ENCODE measurements around the gene FRMPD1. TPM values are rescaled to one million over a fixed set of nuclear protein-coding genes. Genes with fewer than 3 reads are reported as not detected.

Gene FRMPD1
- total and polyA plus RNA-seq, 10 of the 15 experiments (the other 5 are each of a cell fraction or from before 2014, with no cell fraction given) = 0.01 to 0.08 (median 0.05) TPM; not detected in 6

DNA sequence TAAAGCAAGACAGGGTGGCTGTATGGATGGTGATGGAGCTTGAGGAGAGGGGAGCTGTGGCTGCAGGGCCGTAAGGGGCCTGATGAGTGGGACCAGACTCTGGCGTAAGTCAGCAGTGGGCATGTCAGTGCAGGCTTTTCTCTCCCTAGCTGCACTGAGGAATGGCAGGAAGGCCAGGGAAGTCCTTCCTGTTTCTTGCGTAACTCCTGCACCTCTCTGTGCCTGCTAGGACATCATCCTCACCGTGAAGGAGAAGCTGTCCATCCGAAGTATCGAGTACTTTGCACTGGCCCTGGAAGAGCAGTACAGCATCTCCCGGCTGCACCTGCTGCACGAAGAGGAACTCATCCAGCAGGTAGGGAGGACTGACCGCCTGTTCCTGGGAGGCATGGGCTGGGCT, 78.7 kb downstream of the FRMPD1 start (continued):
- TF ChIP-seq SMAD1 (IDR thresholded peaks at IDR 0.05; ENCODE audit: low read depth, partially characterized antibody) (no peak), SRF (IDR thresholded peaks at IDR 0.05; ENCODE audit: low read depth in 2 of 2, low read length in 2 of 2) (no peak), NFIC (IDR thresholded peaks at IDR 0.05; ENCODE audit: low read depth, low read length) (no peak), POLR2AphosphoS2 (IDR thresholded peaks at IDR 0.05; ENCODE audit: low read depth, low read length) (no peak), RB1 (IDR thresholded peaks at IDR 0.05; ENCODE audit: borderline replicate concordance) (no peak), BACH1 (IDR thresholded peaks at IDR 0.05; ENCODE audit: borderline replicate concordance) (no peak)

DNA sequence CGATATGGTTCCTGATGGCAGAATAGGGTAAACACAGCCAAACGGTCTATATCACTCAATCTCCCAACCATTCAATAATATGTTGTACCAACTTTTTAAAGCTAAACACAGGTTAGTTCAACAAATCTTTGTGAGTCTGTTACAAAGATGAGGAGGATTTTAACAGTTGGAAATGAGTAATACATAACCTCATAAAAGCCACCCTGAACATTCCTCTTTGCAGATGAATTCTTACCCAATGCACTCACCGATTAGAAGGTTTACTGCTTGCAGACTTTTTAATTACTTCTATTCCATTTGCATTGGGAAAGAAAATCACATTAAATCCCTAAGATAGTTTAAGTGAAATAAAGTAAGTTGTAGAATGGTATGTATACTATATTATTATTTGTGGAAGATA, 79.5 kb downstream of the FRMPD1 start:
- ChIA-PET POLR2A (interaction anchor here (0.6 kb wide), 1 partner anchor 9 kb away, joined by 3 read pairs; no protein-coding TSS in a partner anchor), CTCF (no interaction called here), RAD21 (ENCODE audit: unreplicated experiment) (interaction anchor here (1.2 kb wide), 1 partner anchor 20 kb away, joined by 3 read pairs; no protein-coding TSS in a partner anchor), SMC1A (ENCODE audit: uncharacterized antibody, unreplicated experiment) (no interaction called here)
- no peaks in the 10 kb centered on the region for H3K9me3 ChIP-seq (replicated peaks; ENCODE audit: control insufficient read depth, insufficient read depth, low read length)
- H4K20me1 ChIP-seq (ENCODE audit: control insufficient read depth, insufficient read depth) = no peaks in the 10 kb centered on the region
- in situ Hi-C loops (cut with MboI) (no loop called here), intact Hi-C loops (cut with micrococcal nuclease; ENCODE audit: unreplicated experiment) (no loop called here)
- H3K36me3 ChIP-seq (ENCODE audit: control insufficient read depth in 2 of 2, insufficient read depth in 2 of 2, low read length in 1 of 2) = no peaks in the 10 kb centered on the region
- no peaks in the 10 kb centered on the region for H3K27me3 ChIP-seq (replicated peaks in 1 of 2; ENCODE audit: control insufficient read depth in 2 of 2, insufficient read depth in 2 of 2, low read length in 1 of 2)
- H3K27ac ChIP-seq (ENCODE audit: control insufficient read depth, insufficient read depth) = no peak overlapping the region
- no peaks in the 10 kb centered on the region for H3K4me1 ChIP-seq (ENCODE audit: control insufficient read depth, insufficient read depth, low read length)
- no peak overlapping the region for H2AFZ ChIP-seq (ENCODE audit: control insufficient read depth, low read depth, low read length)
- BruUV-seq (replicated peaks) = no TSS peak
- ATAC-seq (no peak), DNase-seq (ENCODE audit: low read depth, low spot score) (no peak), FAIRE-seq (no peak)
- H3K4me3 ChIP-seq = no peak overlapping the region
- H3K79me2 ChIP-seq (ENCODE audit: control insufficient read depth, insufficient read depth, low read length) = no peaks in the 10 kb centered on the region
- no peak overlapping the region for H3K4me2 ChIP-seq (ENCODE audit: control insufficient read depth, insufficient read depth)
- 28% methylated on average over 3 of the region's 3 CpGs for WGBS (ENCODE audit: insufficient coverage, insufficient replicate concordance, low lambda C conversion rate, missing lambda C conversion rate)
- no peak for TF ChIP-seq BHLHE40 (IDR thresholded peaks at IDR 0.05; ENCODE audit: borderline replicate concordance in 1 of 2, low read depth in 2 of 2, low read length in 1 of 2)
- TF ChIP-seq, protein P1, sequence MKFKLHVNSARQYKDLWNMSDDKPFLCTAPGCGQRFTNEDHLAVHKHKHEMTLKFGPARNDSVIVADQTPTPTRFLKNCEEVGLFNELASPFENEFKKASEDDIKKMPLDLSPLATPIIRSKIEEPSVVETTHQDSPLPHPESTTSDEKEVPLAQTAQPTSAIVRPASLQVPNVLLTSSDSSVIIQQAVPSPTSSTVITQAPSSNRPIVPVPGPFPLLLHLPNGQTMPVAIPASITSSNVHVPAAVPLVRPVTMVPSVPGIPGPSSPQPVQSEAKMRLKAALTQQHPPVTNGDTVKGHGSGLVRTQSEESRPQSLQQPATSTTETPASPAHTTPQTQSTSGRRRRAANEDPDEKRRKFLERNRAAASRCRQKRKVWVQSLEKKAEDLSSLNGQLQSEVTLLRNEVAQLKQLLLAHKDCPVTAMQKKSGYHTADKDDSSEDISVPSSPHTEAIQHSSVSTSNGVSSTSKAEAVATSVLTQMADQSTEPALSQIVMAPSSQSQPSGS (IDR thresholded peaks at IDR 0.05; ENCODE audit: low read length) = no peak
- no peak overlapping the region for H3K9ac ChIP-seq (ENCODE audit: control insufficient read depth, insufficient read depth, low read length)

Measured in GM12878 (cell line).